MM.1S (cell line): ENCODE measurements around the gene IL17C.
A peak's percentile ranks its signal among the peaks of the same experiment; 100 is the strongest.

Experiments used
- DNase-seq: peaks from one replicate; pipeline ENCODE4 v3.0.0-alpha.2; 2015
- H2AFZ ChIP-seq: fragments of 300-600 bp; sonication (generic); 2 replicates; pipeline ENCODE4 v1.6.0; 2016; ENCODE audit warnings: antibody characterized with exemption, low read length
- H3F3A ChIP-seq: fragments of 300-600 bp; sonication (generic); 2 replicates; pipeline ENCODE4 v1.6.1; 2016; ENCODE audit warnings: mild to moderate bottlenecking, antibody characterized with exemption, low read length, moderate library complexity, mixed read lengths; ENCODE audit not compliant: insufficient read depth
- H3K27ac ChIP-seq: fragments of 300-600 bp; sonication (generic); 2 replicates; pipeline ENCODE4 v1.5.1; 2016; ENCODE audit warnings: mild to moderate bottlenecking, low read length
- H3K27me3 ChIP-seq: fragments of 300-600 bp; sonication (generic); replicated peaks from 2 replicates; pipeline ENCODE4 v1.6.0; 2016; ENCODE audit warnings: low read length; ENCODE audit not compliant: insufficient read depth
- H3K36me3 ChIP-seq: fragments of 300-600 bp; sonication (generic); replicated peaks from 2 replicates; pipeline ENCODE4 v1.6.1; 2016; ENCODE audit warnings: mild to moderate bottlenecking, low read length, mixed read lengths; ENCODE audit not compliant: insufficient read depth
- H3K4me1 ChIP-seq: fragments of 300-600 bp; sonication (generic); 2 replicates; pipeline ENCODE4 v1.6.1; 2016; ENCODE audit warnings: low read length, mixed read lengths
- H3K4me2 ChIP-seq: fragments of 300-600 bp; sonication (generic); 2 replicates; pipeline ENCODE4 v1.6.0; 2016; ENCODE audit warnings: low read depth, low read length
- H3K4me3 ChIP-seq: fragments of 300-600 bp; sonication (generic); 2 replicates; pipeline ENCODE4 v1.5.1; 2016; ENCODE audit warnings: low read length, mixed read lengths
- H3K79me2 ChIP-seq: fragments of 300-600 bp; sonication (generic); 2 replicates; pipeline ENCODE4 v1.6.1; 2016; ENCODE audit warnings: mixed run types, low read length, mixed read lengths
- H3K9ac ChIP-seq: fragments of 300-600 bp; sonication (generic); 2 replicates; pipeline ENCODE4 v1.6.1; 2016; ENCODE audit warnings: low read length, mixed read lengths
- H3K9me2 ChIP-seq: fragments of 300-600 bp; sonication (generic); replicated peaks from 2 replicates; pipeline ENCODE4 v1.6.1; 2016; ENCODE audit warnings: mild to moderate bottlenecking, low read length, mixed read lengths; ENCODE audit not compliant: insufficient read depth
- H3K9me3 ChIP-seq: fragments of 300-600 bp; sonication (generic); replicated peaks from 2 replicates; pipeline ENCODE4 v1.6.1; 2016; ENCODE audit warnings: mild to moderate bottlenecking, low read length, mixed read lengths; ENCODE audit not compliant: insufficient read depth
- H4K20me1 ChIP-seq: fragments of 300-600 bp; sonication (generic); 2 replicates; pipeline ENCODE4 v1.6.1; 2016; ENCODE audit warnings: mild to moderate bottlenecking, low read length, moderate library complexity, mixed read lengths; ENCODE audit not compliant: insufficient read depth
- CTCF ChIP-seq: fragments of 300-600 bp; sonication (generic); IDR thresholded peaks from 2 replicates; pipeline ENCODE4 v1.5.1; 2016; ENCODE audit warnings: antibody characterized with exemption, low read length, mixed read lengths
- EZH2 ChIP-seq: fragments of 300-600 bp; sonication (generic); optimal IDR thresholded peaks from 2 replicates; pipeline ENCODE3; 2017; ENCODE audit warnings: low read depth, mild to moderate bottlenecking, antibody characterized with exemption, low read length, mixed read lengths
- EZH2phosphoT487 ChIP-seq: fragments of 300-600 bp; sonication (generic); IDR thresholded peaks from 2 replicates; pipeline ENCODE4 v1.6.1; 2018; ENCODE audit warnings: antibody characterized with exemption, low read length

The IL17C gene

GRCh38 chr16:88634994-88635670 lies 3.2 kb upstream of the IL17C start:
- H4K20me1 ChIP-seq = no peaks in the 10 kb centered on the region
- H3K9ac ChIP-seq = peak overlapping the region; percentile 69; the same call in 1 of the 2 replicates
- no peaks in the 10 kb centered on the region for H3K79me2 ChIP-seq
- H3K4me1 ChIP-seq = peaks cover 19% of the 10 kb centered on the region
- H3K27ac ChIP-seq = peak overlapping the region; percentile 86; the same call in 1 of the 2 replicates
- H3K4me3 ChIP-seq = peak overlapping the region; percentile 64
- H3F3A ChIP-seq = peaks cover 8% of the 10 kb centered on the region; the same call in 1 of the 2 replicates
- 0 out of 2 replicates have a peak overlapping the region, but pooled peaks have one; percentile 19 for H2AFZ ChIP-seq
- no peaks in the 10 kb centered on the region for H3K9me2 ChIP-seq
- H3K4me2 ChIP-seq = peak overlapping the region; percentile 78
- DNase-seq = no peak
- H3K36me3 ChIP-seq = no peaks in the 10 kb centered on the region
- TF ChIP-seq EZH2phosphoT487 (no peak), EZH2 (no peak), CTCF (peak; percentile 24)
- no peaks in the 10 kb centered on the region for H3K9me3 ChIP-seq
- H3K27me3 ChIP-seq = no peaks in the 10 kb centered on the region

GRCh38 chr16:88635671-88636319 lies 2.6 kb upstream of the IL17C start:
- peaks cover 8% of the 10 kb centered on the region; the same call in 1 of the 2 replicates for H3F3A ChIP-seq
- H2AFZ ChIP-seq = no peak overlapping the region
- H3K9me2 ChIP-seq = no peaks in the 10 kb centered on the region
- H3K36me3 ChIP-seq = no peaks in the 10 kb centered on the region
- H4K20me1 ChIP-seq = no peaks in the 10 kb centered on the region
- no peak for DNase-seq
- peaks cover 19% of the 10 kb centered on the region for H3K4me1 ChIP-seq
- H3K9me3 ChIP-seq = no peaks in the 10 kb centered on the region
- H3K27ac ChIP-seq = no peak overlapping the region
- TF ChIP-seq CTCF (no peak), EZH2 (no peak), EZH2phosphoT487 (no peak)
- H3K9ac ChIP-seq = no peak overlapping the region
- no peaks in the 10 kb centered on the region for H3K79me2 ChIP-seq
- H3K4me2 ChIP-seq = peak overlapping the region; percentile 78; the same call in 1 of the 2 replicates
- H3K27me3 ChIP-seq = no peaks in the 10 kb centered on the region
- no peak overlapping the region for H3K4me3 ChIP-seq

GRCh38 chr16:88636488-88637265 lies 1.7 kb upstream of the IL17C start:
- no peak overlapping the region for H3K4me3 ChIP-seq
- no peak for DNase-seq
- no peaks in the 10 kb centered on the region for H4K20me1 ChIP-seq
- H3K4me1 ChIP-seq = peaks cover 19% of the 10 kb centered on the region
- H3K27ac ChIP-seq = no peak overlapping the region
- H3K4me2 ChIP-seq = no peak overlapping the region
- no peak for TF ChIP-seq CTCF
- TF ChIP-seq EZH2phosphoT487 = no peak
- no peak for TF ChIP-seq EZH2
- no peaks in the 10 kb centered on the region for H3K27me3 ChIP-seq
- H3K9me3 ChIP-seq = no peaks in the 10 kb centered on the region
- H3K36me3 ChIP-seq = no peaks in the 10 kb centered on the region
- H3K9me2 ChIP-seq = no peaks in the 10 kb centered on the region
- H3F3A ChIP-seq = peaks cover 8% of the 10 kb centered on the region; the same call in 1 of the 2 replicates
- H3K79me2 ChIP-seq = no peaks in the 10 kb centered on the region
- H3K9ac ChIP-seq = no peak overlapping the region
- no peak overlapping the region for H2AFZ ChIP-seq
